Loucy (cell line): ENCODE data around the gene SLC39A9.

Experiments
- CTCF ChIP-seq: fragments of 200-600 bp; sonication (generic); conservative IDR thresholded peaks from 2 replicates; pipeline ENCODE4 v1.5.1; 2014; ENCODE audit warnings: mild to moderate bottlenecking, antibody characterized with exemption, low read length
- EZH2phosphoT487 ChIP-seq: fragments of 200-600 bp; IDR thresholded peaks from 2 replicates; pipeline ENCODE4 v1.6.1; 2018; ENCODE audit warnings: antibody characterized with exemption, mild to moderate bottlenecking, moderate library complexity, borderline replicate concordance

GRCh38 chr14:69358233-69358963 is 40.1 kb upstream of the SLC39A9 start:
- no peak for TF ChIP-seq CTCF
- no peak for TF ChIP-seq EZH2phosphoT487
